ENCODE data around the gene SIM2. TPM values are rescaled to one million over a fixed set of nuclear protein-coding genes. Genes with fewer than 3 reads are reported as not detected.

Gene SIM2
- total RNA-seq, 1 donor from 2014 or later: 0.96 TPM

DNA sequence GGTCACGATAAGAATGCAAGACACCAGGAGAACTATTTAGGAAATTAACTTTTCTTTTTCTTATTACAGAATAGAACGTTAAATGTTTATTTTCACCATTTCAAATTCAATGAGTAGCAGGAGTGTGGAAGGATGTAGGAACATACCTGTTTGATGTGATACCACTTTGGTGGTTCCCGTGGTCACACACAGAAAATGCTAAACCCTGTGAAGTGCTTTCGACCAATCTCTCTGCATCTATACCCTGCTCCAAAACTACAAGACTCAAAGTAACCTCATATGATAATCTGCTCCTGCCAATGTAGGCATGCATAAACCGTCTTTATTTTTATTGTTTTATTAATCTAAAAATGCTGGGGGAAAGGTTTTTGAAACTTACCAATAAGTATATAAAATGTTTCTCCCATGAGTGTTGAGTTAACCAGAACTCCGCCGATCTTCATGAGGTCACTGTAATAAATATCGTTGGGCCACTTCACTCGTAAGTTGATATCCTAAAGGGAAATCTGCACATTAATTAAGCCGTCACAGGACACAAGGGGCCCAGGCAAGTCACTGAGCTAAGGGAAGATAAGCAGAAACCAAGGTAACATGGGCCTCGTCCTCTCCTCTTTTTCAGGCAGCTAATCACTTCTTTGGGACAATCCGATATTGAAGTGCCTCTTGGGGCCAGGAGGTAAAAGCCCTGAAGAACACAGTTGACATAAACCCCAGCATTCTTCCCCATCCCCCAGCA is 60.6 kb downstream of the SIM2 start:
- no peak for DNase-seq (ENCODE audit: low spot score)

DNA sequence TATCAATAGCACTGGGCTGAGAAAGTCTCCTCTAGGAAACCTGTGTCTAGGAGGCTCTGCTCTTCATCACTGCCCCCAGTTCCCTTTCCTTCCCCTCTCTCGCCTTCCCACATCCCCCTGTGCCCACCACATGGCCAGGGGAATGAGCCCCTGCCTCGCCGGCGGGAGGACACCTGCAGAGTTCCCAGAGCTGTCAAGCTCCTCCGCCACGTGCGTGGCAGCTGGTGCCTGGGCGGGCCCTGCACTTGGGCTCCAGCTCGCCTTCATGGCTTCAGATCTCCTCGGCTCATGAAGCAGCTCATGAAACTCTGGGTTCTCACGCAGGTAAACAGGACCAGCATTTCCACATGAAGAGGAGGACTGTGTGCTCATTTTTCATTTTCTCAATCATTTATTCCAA is 62.8 kb downstream of the SIM2 start:
- no peak for DNase-seq (ENCODE audit: low spot score)

DNA sequence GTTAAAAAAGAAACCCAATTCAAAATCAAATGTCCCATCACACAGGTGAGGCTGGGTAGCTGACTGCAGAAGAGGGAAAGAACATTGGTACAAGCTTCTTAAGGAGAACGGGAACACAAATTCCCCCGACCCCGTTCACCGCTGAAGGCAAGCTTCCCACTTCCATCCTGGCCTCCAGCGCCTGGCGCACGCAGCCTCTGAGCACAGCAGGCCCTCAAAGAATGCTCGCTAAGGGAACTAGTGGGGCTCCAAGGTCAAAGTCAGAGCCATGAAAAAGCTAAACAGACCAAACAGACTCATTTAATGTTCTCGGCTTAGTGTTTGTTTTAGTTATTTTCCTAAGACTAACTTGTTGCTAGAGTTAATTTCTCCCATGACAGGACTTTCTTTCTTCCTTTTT is 63.7 kb downstream of the SIM2 start:
- no peak for DNase-seq (ENCODE audit: low spot score)

DNA sequence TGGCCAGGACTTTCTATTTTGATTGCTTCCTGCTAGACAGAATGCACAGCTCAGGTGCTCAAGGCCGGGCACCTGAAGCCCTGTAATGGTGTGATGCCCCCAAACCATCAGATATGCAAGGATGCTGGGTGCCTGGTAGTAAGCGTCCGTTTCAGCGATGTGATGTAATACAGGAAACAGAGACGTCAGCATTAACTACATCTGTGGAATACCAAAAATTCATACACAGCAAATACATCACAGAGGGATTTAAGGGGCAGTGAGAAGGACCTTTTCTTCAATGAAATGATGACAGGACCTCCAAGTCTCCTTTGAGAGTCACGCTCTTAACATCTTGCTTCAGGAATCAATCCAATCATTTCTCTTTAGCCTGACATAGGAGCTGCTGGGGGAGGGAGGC is 64.4 kb downstream of the SIM2 start:
- no peak for DNase-seq (ENCODE audit: low spot score)

DNA sequence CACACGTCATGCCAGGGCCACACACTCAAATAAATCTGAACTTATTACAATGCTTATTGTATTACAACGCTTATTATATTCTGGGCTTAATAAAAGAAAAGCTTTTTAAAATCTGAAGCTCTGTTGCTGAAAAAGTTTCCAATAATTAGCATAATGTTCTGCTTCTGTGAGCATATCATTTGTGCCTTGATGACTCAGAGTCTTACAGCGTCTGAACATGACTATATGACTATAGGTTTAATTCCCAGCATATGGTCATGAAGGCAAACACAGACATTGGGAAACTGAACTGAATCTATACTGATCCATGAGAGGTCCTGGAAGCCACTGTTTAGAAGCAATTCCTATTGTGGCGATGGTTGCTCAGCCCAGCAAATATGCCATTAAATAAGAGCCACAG is 66.3 kb downstream of the SIM2 start:
- no peak for DNase-seq (ENCODE audit: low spot score)

DNA sequence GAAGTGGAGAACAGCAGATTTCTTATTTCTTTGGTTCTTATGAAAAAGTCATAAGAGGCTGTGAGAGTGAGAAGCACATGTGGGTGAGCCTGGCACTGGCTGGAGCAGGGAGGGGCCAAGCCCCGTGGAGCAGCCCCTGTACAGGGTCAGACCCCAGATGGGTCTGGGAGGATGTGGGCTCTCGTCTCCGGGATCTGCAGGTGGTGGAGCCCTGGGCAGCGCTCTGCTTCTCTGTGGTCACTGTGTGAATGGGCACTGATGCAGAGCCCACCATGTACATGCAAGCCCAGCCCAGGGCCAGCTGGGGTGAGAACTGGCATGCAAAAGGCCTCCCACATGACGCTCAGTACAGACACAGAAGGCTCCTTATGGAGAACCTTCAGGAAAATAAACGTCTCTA is 67.6 kb downstream of the SIM2 start:
- DNase-seq (ENCODE audit: low spot score): no peak

DNA sequence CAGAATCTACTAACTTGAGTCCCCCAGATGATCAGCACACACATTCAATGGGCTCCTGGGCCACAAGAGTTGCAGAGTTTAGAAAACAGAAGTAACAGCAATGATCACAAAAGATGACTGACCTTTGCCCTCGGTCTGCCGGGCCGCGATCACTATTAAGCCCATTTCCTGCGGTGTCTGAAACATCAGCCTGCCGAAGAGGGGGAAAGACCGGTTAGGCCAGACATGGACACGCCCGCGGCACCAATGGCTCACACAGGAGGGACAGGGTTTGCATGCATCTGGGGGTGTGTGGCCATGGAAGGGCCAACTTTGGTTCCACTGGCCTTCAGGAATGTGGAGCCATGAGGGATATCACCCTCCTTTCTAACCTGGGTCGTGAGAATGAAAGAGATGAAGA is 68.2 kb downstream of the SIM2 start:
- no peak for DNase-seq (ENCODE audit: low spot score)

DNA sequence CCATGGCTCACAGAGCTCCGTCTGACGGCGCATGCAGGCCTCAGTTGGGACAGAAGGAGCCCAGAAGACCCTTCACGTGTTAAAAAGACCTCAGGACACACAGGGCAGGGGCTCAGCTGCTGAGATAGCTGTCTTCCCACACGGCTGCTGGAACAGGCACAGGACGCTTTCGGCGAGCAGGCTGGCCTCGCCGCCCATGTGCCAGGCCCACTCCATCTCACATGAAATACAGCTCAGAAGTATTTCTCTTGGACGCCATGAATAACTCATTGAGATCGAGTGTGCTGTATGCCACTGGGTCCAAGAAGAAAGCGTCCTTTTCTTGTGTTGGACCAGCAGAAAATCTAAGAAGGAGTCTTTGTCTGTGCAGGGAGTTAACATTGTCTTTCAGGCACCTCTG is 69.6 kb downstream of the SIM2 start:
- DNase-seq (ENCODE audit: low spot score): no peak

DNA sequence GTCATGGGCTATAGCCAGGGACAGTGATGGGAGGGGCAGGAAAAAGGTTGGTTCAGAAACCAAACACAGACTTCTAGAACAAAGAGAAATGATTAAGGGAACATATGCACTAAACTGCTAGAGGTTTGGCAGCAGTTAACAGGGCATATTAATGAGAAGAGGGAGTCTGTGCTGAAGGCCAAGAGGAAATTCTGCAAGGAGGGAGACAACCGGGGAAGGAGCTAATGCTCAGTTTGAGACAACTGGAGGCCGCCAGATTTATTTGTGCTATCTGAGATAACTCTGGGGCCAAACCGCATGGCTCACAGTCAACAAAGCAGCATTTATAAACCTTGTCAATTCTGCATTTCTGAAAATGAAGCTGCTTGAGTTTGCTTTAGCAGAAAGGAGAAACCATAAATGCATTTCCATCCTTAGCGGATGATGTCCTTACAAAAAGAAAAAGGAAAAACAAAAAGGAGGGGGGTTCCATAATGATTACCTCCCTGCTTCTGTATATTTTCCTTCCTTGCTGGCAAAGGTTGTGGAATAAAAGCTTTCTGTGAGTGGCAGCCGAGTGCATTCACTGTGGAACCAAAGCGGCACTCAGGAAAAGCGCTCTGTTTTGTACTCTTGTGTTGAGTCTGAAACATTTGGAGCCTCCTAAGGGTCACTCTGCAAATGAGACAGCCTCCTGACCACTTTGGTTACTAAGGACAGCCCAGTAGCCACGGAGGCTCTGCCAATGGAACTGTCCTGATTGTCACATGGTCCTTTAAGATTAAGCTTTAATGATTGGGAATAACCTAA is 70.3 kb downstream of the SIM2 start:
- DNase-seq (ENCODE audit: low spot score): peak; percentile 84

DNA sequence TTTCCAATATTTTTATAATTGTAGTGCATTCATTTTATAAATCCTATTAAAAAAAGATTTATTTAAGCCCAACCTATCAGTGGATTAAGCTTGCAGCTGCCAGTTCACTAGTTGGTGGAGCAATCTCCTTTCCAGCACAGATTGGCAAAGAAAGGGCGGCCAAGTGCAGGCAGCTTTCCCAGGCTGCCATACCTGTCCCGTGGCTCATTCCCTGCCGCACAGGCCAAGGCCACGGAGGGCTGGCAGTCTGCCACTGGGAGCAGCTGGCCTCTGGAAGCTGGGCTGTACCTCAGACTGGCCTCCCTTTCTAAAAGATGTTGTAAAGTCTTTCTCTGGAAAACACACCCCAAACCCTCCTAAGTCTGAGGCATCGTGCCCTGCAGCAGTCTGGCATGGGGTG is 74.2 kb downstream of the SIM2 start:
- peak; percentile 55 for DNase-seq (ENCODE audit: low spot score)

DNA sequence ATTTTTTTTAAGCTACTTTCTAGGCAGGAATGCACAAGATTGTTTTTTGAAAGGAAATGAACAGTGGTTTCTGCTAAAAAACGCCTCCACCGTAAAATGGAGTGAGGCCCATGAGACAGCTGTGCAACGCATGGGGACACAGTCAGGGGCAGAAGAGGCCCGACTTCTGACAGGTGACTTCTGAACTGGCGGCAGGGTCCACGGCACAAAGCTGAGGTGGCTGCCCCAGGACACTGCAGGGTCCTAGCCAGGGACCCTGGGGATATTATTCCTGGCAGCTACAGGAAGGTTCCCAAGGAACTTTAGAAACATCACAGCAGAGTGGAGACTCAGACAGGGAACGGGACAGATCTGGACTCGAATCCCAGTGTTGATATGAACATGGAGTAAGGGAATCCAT is 75.1 kb downstream of the SIM2 start:
- DNase-seq (ENCODE audit: low spot score): no peak

DNA sequence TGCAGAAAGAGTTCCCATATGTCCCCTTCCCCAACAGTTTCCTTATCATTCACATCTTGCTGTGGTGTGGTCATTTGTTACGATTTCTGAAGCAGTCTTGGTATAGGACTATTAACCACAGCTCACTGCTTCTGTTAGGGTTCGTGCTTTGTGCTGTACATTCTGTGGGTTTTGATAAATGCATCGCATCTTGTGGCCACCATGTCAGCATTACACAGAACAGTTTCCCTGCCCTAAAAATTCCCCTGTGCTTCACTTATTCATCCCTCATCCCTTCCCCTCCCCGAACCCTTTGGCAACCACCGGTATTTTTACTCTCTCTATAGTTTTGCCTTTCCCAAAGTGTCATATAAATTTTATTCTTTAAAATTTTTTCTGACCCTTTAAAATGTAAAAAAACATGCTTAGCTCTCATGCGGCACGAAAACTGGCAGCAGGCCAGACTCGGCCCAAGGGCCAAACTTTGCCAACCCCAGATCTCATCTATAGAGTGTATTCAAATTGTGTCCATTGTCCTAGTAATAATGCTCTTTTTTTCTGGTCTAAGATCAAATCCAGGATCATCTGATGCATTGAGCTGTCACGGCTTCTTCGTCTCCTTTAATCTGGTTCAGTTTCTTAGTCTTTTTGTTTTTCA is 78.2 kb downstream of the SIM2 start:
- no peak for DNase-seq (ENCODE audit: low spot score)

DNA sequence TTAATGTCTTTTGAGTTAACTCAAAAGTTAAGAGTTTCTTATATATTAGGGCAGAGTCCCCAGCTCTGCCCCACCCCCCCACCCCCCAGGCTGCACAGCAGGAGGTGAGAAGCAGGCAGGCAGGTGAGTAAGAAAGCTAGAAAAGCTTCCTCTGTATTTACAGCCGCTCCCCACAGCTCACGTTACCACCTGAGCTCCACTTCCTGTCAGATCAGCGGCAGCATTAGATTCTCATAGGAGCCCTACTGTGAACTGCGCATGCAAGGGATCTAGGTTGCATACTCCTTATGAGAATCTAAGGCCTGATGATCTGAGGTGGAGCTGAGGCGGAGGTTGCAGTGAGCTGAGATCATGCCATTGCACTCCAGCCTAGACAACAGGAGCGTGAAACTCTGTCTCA is 81.9 kb downstream of the SIM2 start:
- no peak for DNase-seq (ENCODE audit: low spot score)

DNA sequence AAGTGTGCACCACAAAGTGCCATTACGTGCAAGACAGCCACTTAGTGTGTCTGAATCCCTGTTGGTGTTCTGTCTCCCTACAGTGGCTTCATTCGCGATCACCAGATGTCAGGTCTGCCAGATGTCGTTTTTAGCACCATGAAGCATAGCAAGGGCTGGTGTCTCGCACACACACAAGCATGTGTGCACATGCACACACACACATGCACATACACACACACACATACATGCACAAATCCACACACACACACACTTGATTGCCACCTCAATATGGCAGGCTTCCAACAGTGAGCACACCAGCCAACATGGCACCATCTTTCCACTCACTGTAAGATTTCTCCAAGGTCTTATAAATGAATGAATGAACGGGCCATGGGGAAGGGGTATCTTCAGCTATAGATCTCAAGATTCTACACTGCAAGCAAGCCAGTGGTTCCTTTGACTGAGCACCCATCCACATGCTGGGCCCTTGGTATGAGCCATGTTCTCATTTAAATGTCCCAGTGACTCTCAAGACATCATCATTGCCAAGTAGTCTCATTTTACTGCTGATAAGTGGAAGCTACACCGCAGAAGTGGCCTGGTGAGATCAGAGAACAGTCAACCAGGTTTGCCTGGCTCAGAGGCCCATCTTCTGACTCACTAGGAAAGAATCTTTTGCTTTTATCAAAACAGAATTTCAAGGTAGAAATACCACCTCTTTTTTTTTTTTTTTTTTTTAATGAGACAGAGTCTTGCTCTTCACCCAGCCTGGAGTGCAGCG is 84.9 kb downstream of the SIM2 start:
- peak; percentile 82 for DNase-seq (ENCODE audit: low spot score)

DNA sequence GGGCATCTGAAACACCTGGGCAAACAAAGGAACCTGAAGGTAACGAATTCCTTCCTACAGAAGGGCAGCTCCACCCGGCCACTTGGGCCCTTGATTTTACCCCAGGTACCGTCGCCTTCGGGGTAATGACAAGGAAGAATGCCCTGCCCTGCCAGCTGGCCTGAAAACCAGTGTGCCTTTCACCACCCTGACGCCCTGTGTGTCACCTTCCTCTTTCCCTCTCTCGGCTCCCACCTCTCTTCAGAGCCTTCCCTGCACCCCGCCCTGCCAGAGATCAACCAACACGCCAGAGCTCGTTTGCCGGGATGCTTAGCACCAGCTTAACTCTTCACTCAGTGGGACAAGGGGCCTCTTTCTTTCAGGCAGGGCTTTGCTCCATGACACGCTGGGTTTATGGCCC is 86.0 kb downstream of the SIM2 start:
- DNase-seq (ENCODE audit: low spot score): no peak

DNA sequence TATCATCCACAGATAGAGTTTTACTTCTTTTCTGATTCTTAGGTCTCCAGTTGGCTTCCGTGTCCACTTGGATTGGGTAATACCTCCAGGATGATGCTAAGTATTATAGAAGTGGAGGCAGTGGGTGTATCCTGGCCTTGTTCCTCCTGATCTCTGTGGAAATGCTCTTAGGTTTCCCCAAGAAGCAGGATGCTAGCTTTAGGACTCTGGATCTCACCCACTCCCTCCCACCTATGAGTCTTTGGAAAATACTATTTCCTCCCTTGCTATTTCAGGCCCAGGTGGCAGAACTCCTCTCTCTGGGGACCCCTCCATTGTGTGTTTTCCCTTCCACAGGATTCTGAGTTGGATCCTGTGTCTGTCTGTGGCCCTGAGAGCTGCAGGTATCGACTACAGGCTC is 86.7 kb downstream of the SIM2 start:
- DNase-seq (ENCODE audit: low spot score): peak; percentile 29

DNA sequence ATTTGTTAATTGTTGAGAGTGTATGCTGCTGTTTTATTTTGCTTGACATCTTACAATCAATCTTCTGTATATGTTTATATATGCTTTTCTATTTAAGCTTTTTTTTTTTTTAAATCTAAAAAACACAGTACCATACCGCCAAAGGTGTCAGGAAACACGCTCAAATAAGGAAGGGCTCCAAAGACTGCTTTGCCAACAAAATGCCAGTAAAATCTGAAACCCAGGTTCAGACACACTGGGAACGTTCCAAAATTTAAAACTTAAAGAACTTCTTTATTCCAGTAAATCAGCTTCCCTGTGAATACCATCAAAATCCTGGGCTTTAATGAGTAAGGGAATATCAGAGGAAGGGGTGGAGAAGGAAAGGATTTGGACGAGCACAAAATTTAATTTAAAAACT is 87.3 kb downstream of the SIM2 start:
- DNase-seq (ENCODE audit: low spot score): no peak

DNA sequence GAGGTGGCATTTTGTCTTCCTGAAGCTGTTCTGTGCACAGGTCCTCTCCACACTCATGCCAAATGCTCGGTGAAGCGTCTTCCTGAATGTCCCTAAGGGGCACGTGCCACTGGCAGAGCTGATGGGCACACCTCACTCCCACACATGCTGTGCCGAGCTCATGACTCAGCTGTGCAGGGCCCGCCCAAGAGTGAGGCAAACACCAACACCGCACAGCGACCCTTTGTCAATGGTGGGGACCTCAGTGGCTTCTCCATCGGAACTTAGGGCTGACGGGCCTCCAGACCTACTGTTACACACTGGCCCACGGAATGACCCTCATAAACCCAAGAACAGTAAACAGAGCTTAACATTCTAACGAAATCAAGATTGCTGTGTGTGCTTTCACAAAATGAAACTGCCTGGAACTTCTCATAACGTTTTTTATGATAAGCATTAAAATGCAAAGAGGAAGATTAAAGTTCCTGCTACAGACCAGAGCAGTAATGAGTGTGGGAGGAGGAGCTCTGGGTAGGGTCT is 89.3 kb downstream of the SIM2 start:
- peak; percentile 71 for DNase-seq (ENCODE audit: low spot score)

DNA sequence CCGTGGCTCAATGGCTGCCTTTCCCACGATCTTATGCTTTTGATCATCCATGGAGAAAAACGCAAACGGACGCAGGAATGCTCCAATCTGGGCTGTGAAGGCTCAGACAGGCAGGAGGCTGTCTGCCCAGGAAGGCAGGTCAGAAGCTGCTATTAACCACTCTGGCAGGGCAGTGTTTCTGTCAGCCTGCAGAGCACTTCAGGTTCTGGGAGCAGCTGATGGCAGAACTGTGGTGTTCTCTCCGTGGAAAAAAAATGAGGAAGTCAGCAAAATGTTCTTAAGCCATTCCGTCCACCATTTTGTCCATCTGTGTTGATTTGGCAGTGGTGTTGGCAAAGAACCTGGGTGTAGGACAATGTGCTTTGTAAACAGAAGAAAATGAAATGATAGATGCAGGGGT is 91.7 kb downstream of the SIM2 start:
- peak; percentile 32 for DNase-seq (ENCODE audit: low spot score)

DNA sequence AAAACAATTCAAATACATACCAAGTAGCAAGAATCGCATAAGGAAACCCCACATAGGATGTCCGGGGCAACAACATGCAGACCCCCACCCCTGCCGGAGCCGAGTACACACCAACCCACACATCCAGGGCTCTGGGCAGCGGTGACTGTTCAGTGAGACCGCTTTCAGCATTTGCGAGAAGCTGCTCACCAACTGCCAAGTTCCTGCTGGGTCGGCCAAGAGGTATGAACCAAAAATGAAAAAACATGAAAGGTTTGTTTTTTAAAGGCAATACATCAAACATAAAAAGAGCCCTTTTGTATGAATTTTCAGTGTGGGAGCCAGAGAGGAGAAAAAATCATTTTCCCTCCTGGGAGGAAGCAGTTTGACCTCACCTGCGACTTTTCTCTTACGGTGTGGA is 92.3 kb downstream of the SIM2 start:
- DNase-seq (ENCODE audit: low spot score): no peak

DNA sequence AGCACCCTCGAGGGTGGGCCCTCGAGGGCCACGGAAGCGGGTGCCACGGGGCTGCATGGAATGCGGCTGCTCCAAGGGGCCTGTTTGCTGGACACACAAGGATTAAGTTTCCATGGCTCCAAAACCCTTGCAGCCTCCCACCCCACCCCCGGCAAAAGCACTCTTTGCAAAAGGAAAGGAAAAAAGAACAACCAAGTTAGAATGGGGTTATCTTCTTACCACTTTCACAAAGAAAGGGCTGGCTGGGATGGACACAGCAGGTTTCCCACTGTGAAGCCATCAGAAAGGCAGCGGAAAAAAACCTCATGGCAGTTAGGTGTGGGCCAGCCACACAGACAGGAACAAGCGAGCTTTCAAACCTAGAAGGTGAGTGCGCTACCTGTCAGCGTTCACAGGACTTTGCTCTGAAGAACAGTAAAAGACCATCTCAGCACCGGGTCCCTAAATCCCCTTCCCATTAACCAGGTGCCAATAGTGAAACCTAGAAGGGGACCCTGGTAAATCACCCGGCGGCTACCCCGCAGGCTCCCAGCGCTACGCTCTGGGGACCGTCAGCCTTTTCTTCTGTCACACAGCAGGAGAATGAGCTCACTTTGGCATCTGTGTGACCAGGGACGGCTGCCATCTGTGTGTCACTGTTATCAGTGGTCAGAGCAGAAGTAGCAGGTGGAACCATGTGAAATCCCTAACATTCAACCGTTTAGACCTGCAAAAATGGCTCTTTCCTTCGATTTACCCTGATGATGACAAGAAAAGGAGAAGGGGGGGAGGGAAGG is 93.0 kb downstream of the SIM2 start:
- no peak for DNase-seq (ENCODE audit: low spot score)
